Breast epithelium (tissue), 4 donors: ENCODE results near the gene HIGD2A. TPM values are rescaled to one million over a fixed set of nuclear protein-coding genes. Genes with fewer than 3 reads are reported as not detected.

Source experiments
- DNase-seq, 2 donors: peaks; one replicate each; pipeline ENCODE4 v3.0.0-alpha.2; 2019; ENCODE audit warnings: low spot score in 2 of 2
- H3K27ac ChIP-seq, 2 donors: fragments of 200-600 bp; sonication (generic) in 1 of 2; one replicate each; pipeline ENCODE4 v1.5.1; 2016 to 2019; ENCODE audit warnings: mild to moderate bottlenecking in 1 of 2
- H3K27me3 ChIP-seq, 2 donors: fragments of 200-600 bp; sonication (generic) in 1 of 2; one replicate each; pipeline versions ENCODE4 v1.5.1 to v1.6.0; 2017 to 2019; ENCODE audit warnings: control low read depth in 1 of 2, mild to moderate bottlenecking in 1 of 2
- H3K36me3 ChIP-seq: fragments of 200-600 bp; one replicate; pipeline ENCODE4 v1.5.1; 2019
- H3K4me1 ChIP-seq, 2 donors: fragments of 200-600 bp; sonication (generic); one replicate each; pipeline ENCODE4 v1.5.1; 2016 to 2019; ENCODE audit warnings: control low read depth in 1 of 2
- H3K4me3 ChIP-seq, 3 donors: fragments of 200-600 bp; sonication (generic); 1 replicate in 2 of 3; 2 replicates in 1 of 3; pipeline ENCODE4 v1.5.1; 2016 to 2019; ENCODE audit warnings: mild to moderate bottlenecking in 3 of 3, moderate library complexity in 2 of 3
- H3K9me3 ChIP-seq, 2 donors: fragments of 200-600 bp; sonication (generic) in 1 of 2; one replicate each; pipeline ENCODE4 v1.5.1; 2016 to 2019; ENCODE audit warnings: control low read depth in 1 of 2
- POLR2A ChIP-seq: fragments of 450-650 bp; IDR thresholded peaks from one replicate; pipeline ENCODE4 v1.6.1; 2016; ENCODE audit warnings: antibody characterized with exemption, mild to moderate bottlenecking, moderate library complexity
- POLR2AphosphoS5 ChIP-seq, 3 donors: sonication (generic); formaldehyde crosslinking; IDR thresholded peaks; one replicate each; pipeline ENCODE4 v1.6.1; 2017; ENCODE audit warnings: antibody characterized with exemption in 3 of 3
- intact Hi-C: fragments of 100-400 bp; cut with DNase I; formaldehyde crosslinking; loops from one replicate; pipeline ENCODE4 v1.15.1; 2023; ENCODE audit warnings: low total_unique reads
- total RNA-seq, 3 donors: library from RNA; depleted of rRNA; stranded (reverse); fragments of >200 nt; gene quantifications; one replicate each; pipeline ENCODE4 v1.1.0, GENCODE V29; 2016
- TF ChIP-seq, protein P1 (sequence below), 3 donors: fragments of 450-650 bp; IDR thresholded peaks; one replicate each; pipeline ENCODE4 v1.5.1; 2016 to 2017; ENCODE audit warnings: antibody characterized with exemption in 3 of 3, mild to moderate bottlenecking in 3 of 3, moderate library complexity in 3 of 3

The HIGD2A gene
- total RNA-seq, 3 donors from 2014 or later, result 68.5 to 134 (median 80.2) TPM

DNA sequence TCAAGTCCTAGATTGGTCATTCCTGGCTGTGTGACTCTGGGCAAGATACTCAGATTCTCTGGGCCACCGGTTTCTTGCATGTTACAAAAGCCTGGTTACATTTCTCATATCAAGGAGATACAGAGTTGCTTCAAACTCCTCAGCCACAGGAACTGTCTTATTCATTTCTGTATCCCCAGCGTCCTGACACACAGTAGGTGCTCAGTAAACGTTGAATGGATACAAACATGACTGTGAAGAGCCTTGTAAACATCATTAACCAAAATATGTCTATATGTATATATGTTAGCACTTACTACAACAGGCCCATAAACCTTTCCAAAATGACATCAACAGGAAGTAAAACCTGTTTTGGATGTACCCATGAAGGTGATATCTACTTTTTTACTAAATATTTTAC lies 26.2 kb downstream of the HIGD2A start:
- H3K27me3 ChIP-seq, result no peaks in the 10 kb centered on the region
- intact Hi-C loops, result no loop called here
- peaks cover 0 to 11% of the 10 kb centered on the region in 2 donors for H3K4me1 ChIP-seq

DNA sequence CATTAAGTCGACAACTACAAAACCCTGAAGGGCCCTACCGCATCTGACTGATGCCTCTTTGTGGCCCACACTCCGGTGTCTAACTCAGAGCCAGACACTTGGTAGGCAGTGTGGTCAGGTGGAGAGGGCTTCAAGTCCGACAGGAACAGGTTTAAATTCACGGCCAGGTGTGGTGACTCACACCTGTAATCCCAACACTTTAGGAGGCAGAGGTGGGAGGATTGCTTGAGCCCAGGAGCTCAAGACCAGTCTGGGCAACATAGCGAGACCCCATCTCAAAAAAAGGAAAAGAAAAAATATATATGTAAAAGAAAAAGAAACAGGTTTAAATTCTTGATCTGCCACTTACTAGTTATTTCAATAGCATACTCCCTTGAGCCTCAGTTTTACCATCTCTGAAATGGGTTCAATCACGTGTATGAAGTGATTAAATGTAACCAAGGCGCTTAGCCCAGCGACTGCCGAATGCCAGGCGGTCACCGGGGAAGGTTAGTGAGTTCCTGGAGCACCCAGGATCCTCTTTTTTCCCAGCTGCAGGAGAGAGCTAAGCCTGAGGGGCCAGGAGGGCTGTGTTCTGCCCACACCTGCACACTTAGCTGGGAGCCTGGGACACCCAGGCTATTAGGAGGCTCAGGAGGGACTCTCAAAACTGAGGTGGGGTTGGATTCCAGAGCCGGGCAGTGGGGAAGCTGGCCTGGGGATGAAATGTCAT lies 26.8 kb downstream of the HIGD2A start:
- Histone ChIP-seq H3K27me3 (no peaks in the 10 kb centered on the region), H3K4me1 (peaks cover 0 to 11% of the 10 kb centered on the region in 2 donors), H3K36me3 (no peaks in the 10 kb centered on the region), H3K4me3 (peak overlapping the region; percentile 79 to 94 (median 90)), H3K9me3 (no peaks in the 10 kb centered on the region), H3K27ac (peak overlapping the region; percentile 96)
- intact Hi-C loops, result no loop called here
- no peak for DNase-seq
- TF ChIP-seq POLR2A (no peak), POLR2AphosphoS5 (IDR thresholded peaks at IDR 0.05) (no peak)
- TF ChIP-seq, protein P1, sequence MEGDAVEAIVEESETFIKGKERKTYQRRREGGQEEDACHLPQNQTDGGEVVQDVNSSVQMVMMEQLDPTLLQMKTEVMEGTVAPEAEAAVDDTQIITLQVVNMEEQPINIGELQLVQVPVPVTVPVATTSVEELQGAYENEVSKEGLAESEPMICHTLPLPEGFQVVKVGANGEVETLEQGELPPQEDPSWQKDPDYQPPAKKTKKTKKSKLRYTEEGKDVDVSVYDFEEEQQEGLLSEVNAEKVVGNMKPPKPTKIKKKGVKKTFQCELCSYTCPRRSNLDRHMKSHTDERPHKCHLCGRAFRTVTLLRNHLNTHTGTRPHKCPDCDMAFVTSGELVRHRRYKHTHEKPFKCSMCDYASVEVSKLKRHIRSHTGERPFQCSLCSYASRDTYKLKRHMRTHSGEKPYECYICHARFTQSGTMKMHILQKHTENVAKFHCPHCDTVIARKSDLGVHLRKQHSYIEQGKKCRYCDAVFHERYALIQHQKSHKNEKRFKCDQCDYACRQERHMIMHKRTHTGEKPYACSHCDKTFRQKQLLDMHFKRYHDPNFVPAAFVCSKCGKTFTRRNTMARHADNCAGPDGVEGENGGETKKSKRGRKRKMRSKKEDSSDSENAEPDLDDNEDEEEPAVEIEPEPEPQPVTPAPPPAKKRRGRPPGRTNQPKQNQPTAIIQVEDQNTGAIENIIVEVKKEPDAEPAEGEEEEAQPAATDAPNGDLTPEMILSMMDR (IDR thresholded peaks at IDR 0.05), result peak in 1 of 3 donors; percentile 8

More for the DNA sequence above, 26.2 kb downstream of the HIGD2A start:
- H3K36me3 ChIP-seq, result no peaks in the 10 kb centered on the region
- no peaks in the 10 kb centered on the region for H3K9me3 ChIP-seq
- peak overlapping the region; percentile 52 to 96 for H3K27ac ChIP-seq
- DNase-seq, result no peak
- TF ChIP-seq, protein P1 (IDR thresholded peaks at IDR 0.05), result no peak
- TF ChIP-seq POLR2AphosphoS5 (IDR thresholded peaks at IDR 0.05) (no peak), POLR2A (no peak)
- H3K4me3 ChIP-seq, result peak overlapping the region in 2 of 3 donors; percentile 90 to 94

DNA sequence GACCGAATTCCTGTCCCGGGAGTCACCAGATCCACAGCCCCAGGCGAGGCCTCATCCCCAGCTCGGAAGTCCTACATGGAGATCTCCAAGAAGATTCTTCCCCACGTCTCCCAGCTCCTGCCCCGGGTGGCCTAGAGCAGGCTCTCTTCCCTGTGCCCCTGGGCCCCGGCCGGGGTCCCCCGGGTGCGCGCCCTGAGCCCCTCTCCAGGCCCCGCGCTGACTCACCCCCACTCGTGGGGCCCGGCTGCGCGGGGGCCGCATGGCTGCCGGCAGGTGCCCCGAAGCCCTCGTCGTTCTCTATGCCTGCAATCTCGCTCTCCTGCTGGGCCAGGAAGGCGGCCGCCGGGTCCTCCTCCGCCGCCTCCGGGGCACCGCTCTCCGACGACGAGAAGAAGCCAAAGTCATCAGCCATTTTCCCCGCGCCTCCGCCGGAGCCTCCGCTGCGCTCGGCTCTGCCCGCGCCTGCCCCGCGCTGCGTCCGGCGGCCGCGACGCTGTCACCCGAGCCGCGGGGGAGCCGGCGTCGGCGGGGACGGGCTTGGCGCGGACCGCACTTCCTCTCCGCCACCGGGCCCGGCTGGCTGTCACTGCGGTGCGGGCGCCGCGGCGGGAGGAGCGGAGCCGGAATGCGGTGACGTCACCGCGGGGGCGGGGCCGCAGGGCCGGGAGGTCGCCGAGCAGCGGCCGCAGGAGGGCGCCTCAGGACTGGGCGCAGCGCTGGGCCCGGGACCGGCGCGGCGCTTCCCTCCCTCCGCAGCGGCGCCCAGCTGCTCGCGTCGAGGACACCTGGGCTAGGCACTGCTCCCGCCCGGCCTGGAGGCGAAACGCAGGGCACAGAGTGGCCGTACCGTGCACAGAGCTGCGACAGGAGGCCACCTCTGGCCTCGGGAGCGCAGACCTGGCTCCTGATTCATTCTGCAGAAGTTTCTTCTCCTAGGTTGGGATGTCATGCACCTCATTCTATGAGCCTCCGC lies 27.7 kb downstream of the HIGD2A start, which contains the start of gene CLTB:
Gene CLTB (minus strand): TSS at position 588 of the 973 bp plus-strand sequence. CDS start 176 bp downstream, at position 412.
- Histone ChIP-seq H3K4me1 (peaks cover 0 to 11% of the 10 kb centered on the region in 2 donors), H3K4me3 (peak within 1 kb of the TSS; percentile 79 to 94 (median 90)), H3K9me3 (no peaks in the 10 kb centered on the region), H3K36me3 (no peaks in the 10 kb centered on the region), H3K27ac (peak within 1 kb of the TSS; percentile 96), H3K27me3 (no peaks in the 10 kb centered on the region)
- no peak for TF ChIP-seq POLR2A
- peak in 2 of 3 donors; percentile 18 to 55 for TF ChIP-seq POLR2AphosphoS5 (IDR thresholded peaks at IDR 0.05)
- TF ChIP-seq, protein P1 (IDR thresholded peaks at IDR 0.05), result peak in 2 of 3 donors; percentile 34 to 88
- intact Hi-C loops, result no loop called here
- peak; percentile 85 to 88 for DNase-seq

DNA sequence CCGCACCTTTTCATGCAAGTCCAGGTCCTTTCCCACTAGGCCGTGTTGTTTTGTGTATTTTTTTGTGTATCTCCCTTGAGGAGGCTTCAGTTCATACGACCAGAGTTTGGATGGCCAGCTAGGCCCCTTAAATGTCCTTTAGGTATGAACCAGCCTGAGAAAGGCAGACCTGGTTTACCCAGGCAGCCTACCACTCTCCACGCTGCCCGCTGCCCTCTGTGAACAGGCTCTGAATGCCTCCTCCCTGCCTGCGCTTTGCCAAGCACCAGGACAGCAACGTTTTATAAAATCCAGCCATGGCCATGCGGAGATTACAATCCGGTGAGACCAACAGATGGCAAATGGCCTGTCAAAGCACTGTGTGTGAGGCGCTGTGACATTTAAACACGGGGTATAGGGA lies 28.4 kb downstream of the HIGD2A start:
- DNase-seq, result no peak
- no peaks in the 10 kb centered on the region for H3K36me3 ChIP-seq
- no peak for TF ChIP-seq POLR2A
- TF ChIP-seq, protein P1 (IDR thresholded peaks at IDR 0.05), result no peak
- TF ChIP-seq POLR2AphosphoS5 (IDR thresholded peaks at IDR 0.05), result no peak
- H3K4me1 ChIP-seq, result peaks cover 0 to 11% of the 10 kb centered on the region in 2 donors
- intact Hi-C loops, result no loop called here
- H3K27me3 ChIP-seq, result no peaks in the 10 kb centered on the region
- peak overlapping the region; percentile 96 for H3K27ac ChIP-seq
- no peaks in the 10 kb centered on the region for H3K9me3 ChIP-seq
- peak overlapping the region in 2 of 3 donors; percentile 90 to 94 for H3K4me3 ChIP-seq
